Measurements from ENCODE around the gene KCNA2.

DNA sequence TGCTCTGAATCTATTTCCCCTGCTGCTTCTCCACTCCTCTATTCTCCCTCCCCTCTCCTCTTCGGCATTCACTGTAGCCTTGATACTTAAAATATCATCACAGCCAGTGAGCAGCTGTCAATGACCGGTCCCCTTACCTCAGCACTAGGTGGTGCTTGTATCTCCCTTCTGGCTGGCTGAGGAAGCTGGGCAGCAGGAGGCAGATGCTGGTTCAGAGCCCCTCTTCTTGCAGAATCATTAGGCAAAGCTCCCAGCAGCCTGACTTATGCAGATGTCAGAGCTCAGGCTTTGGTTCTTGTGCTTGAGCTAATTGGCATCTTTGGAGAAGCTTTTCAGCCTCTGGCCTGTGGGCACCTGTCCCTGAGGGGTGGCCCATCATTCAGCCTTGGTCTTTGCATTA lies 31.9 kb upstream of the KCNA2 start:
- TF ChIP-seq POLR2AphosphoS5 (IDR thresholded peaks at IDR 0.05; ENCODE audit: borderline replicate concordance, low read depth, low read length): no peak
- no peak for TF ChIP-seq EZH2 (IDR thresholded peaks at IDR 0.05)
